Measurements from ENCODE around the gene DPY30. TPM values are rescaled to one million over a fixed set of nuclear protein-coding genes. Genes with fewer than 3 reads are reported as not detected.
A peak's percentile ranks its signal among the peaks of the same experiment; 100 is the strongest.

DPY30 gene
- total RNA-seq, 4 donors from 2014 or later: 52.6 to 83.1 (median 61.1) TPM

GRCh38 chr2:31987454-31988220 lies 52.0 kb downstream of the DPY30 start:
- Histone ChIP-seq H3K4me3 (no peak overlapping the region), H3K27me3 (no peaks in the 10 kb centered on the region), H3K9me3 (no peaks in the 10 kb centered on the region), H3K4me1 (peaks cover 0 to 15% (median 8%) of the 10 kb centered on the region in 4 donors), H3K36me3 (no peaks in the 10 kb centered on the region), H3K27ac (replicated peaks in 1 of 4) (no peak overlapping the region)
- intact Hi-C loops (cut with DNase I): no loop called here
- DNase-seq (ENCODE audit: extremely low spot score): no peak
- TF ChIP-seq POLR2AphosphoS5 (IDR thresholded peaks at IDR 0.05) (no peak), EP300 (IDR thresholded peaks at IDR 0.05) (no peak), POLR2A (IDR thresholded peaks at IDR 0.05; ENCODE audit: low read depth) (no peak)
- TF ChIP-seq, protein P1, sequence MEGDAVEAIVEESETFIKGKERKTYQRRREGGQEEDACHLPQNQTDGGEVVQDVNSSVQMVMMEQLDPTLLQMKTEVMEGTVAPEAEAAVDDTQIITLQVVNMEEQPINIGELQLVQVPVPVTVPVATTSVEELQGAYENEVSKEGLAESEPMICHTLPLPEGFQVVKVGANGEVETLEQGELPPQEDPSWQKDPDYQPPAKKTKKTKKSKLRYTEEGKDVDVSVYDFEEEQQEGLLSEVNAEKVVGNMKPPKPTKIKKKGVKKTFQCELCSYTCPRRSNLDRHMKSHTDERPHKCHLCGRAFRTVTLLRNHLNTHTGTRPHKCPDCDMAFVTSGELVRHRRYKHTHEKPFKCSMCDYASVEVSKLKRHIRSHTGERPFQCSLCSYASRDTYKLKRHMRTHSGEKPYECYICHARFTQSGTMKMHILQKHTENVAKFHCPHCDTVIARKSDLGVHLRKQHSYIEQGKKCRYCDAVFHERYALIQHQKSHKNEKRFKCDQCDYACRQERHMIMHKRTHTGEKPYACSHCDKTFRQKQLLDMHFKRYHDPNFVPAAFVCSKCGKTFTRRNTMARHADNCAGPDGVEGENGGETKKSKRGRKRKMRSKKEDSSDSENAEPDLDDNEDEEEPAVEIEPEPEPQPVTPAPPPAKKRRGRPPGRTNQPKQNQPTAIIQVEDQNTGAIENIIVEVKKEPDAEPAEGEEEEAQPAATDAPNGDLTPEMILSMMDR (IDR thresholded peaks at IDR 0.05): no peak
- 83% methylated on average over 2 of the region's 2 CpGs for WGBS

GRCh38 chr2:31986906-31987305 lies 52.7 kb downstream of the DPY30 start:
- Histone ChIP-seq H3K4me3 (no peak overlapping the region), H3K4me1 (peaks cover 0 to 15% (median 8%) of the 10 kb centered on the region in 4 donors), H3K27ac (replicated peaks in 1 of 4) (no peak overlapping the region), H3K27me3 (no peaks in the 10 kb centered on the region), H3K36me3 (no peaks in the 10 kb centered on the region), H3K9me3 (no peaks in the 10 kb centered on the region)
- no peak for DNase-seq (ENCODE audit: extremely low spot score)
- WGBS: 92% methylated on average over 3 of the region's 3 CpGs
- intact Hi-C loops (cut with DNase I): no loop called here
- no peak for TF ChIP-seq POLR2AphosphoS5 (IDR thresholded peaks at IDR 0.05)
- TF ChIP-seq POLR2A (IDR thresholded peaks at IDR 0.05; ENCODE audit: low read depth): no peak
- no peak for TF ChIP-seq EP300 (IDR thresholded peaks at IDR 0.05)
- TF ChIP-seq, protein P1 (IDR thresholded peaks at IDR 0.05): no peak

- H3K4me1 ChIP-seq: peaks cover 3 to 27% (median 22%) of the 10 kb centered on the region in 4 donors
- 89% methylated on average over 5 of the region's 5 CpGs for WGBS
- H3K27ac ChIP-seq (replicated peaks in 1 of 4): no peak overlapping the region
- no peaks in the 10 kb centered on the region for H3K9me3 ChIP-seq
- no peaks in the 10 kb centered on the region for H3K36me3 ChIP-seq
- intact Hi-C loops (cut with DNase I): no loop called here
- no peak for DNase-seq (ENCODE audit: extremely low spot score)
- H3K4me3 ChIP-seq: no peak overlapping the region
- TF ChIP-seq EP300 (IDR thresholded peaks at IDR 0.05) (no peak), POLR2AphosphoS5 (IDR thresholded peaks at IDR 0.05) (no peak), POLR2A (IDR thresholded peaks at IDR 0.05; ENCODE audit: low read depth) (no peak)
- TF ChIP-seq, protein P1 (IDR thresholded peaks at IDR 0.05): no peak
- no peaks in the 10 kb centered on the region for H3K27me3 ChIP-seq
Measured at GRCh38 chr2:31983762-31984467, 55.7 kb downstream of the DPY30 start.

- Histone ChIP-seq H3K27ac (replicated peaks in 1 of 4) (peak overlapping the region in 1 of 4 donors; percentile 30), H3K27me3 (no peaks in the 10 kb centered on the region), H3K9me3 (no peaks in the 10 kb centered on the region), H3K4me1 (peaks cover 3 to 15% (median 13%) of the 10 kb centered on the region in 4 donors), H3K36me3 (no peaks in the 10 kb centered on the region), H3K4me3 (no peak overlapping the region)
- WGBS: 57% methylated on average over 6 of the region's 6 CpGs
- DNase-seq (ENCODE audit: extremely low spot score): no peak
- intact Hi-C loops (cut with DNase I): no loop called here
- no peak for TF ChIP-seq POLR2AphosphoS5 (IDR thresholded peaks at IDR 0.05)
- TF ChIP-seq, protein P1 (IDR thresholded peaks at IDR 0.05): no peak
Measured at GRCh38 chr2:31980674-31981356, 58.8 kb downstream of the DPY30 start.

Measured in esophagus muscularis mucosa (tissue), 4 donors.